ENCODE data around the gene AP3S2.

DNA sequence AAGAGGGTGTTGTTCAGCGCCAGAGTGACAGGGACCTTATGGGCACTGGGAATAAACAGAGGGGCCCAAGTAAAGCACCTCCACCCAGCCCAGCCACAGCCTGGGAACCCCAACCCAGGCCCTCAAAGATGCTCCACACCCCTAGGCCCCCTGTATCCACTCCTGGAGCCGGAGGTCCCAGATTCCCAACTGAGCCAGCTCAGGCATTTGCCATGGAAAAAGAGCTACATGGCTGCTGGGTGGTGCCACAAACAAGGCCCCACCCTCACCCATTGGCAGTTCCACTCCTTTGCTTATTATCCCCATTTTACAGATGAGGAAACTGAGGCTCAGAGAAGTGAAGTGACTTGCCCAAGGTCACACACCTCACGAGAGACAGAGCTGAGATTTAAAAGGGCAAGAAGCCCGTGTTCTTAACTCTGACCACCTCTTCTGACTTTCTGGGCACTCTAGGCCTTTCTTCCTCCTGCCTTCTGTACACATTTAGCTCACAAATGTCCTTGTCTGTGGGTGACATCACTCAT, 96.1 kb downstream of the AP3S2 start:
- TF ChIP-seq CTCF (IDR thresholded peaks at IDR 0.05): no peak
- no peak for TF ChIP-seq POLR2A (IDR thresholded peaks at IDR 0.05)

Measured in Peyer's patch (tissue), 4 donors.